Neural cell (in vitro differentiated cells): ENCODE measurements around the gene SCP2. TPM values are rescaled to one million over a fixed set of nuclear protein-coding genes. Genes with fewer than 3 reads are reported as not detected.

Source experiments
- H2AFZ ChIP-seq: fragments of 200-600, 300-800 bp; sonication (generic), shearing (Covaris generic); 2 replicates; pipeline ENCODE4 v1.6.0; 2014; ENCODE audit warnings: low read depth, mild to moderate bottlenecking, antibody characterized with exemption, low read length, moderate library complexity
- H3F3A ChIP-seq: fragments of 200-600 bp; shearing (Covaris generic); 2 replicates; pipeline ENCODE4 v1.6.1; 2016; ENCODE audit warnings: mild to moderate bottlenecking, moderate library complexity, mixed read lengths, antibody characterized with exemption, low read length; ENCODE audit not compliant: insufficient read depth, poor library complexity, severe bottlenecking
- H3K27ac ChIP-seq: fragments of 200-600, 300-800 bp; sonication (generic), shearing (Covaris generic); 2 replicates; pipeline ENCODE4 v1.5.1; 2014; ENCODE audit warnings: mild to moderate bottlenecking, low read length, moderate library complexity
- H3K27me3 ChIP-seq: fragments of 300-800, 200-600 bp; sonication (generic), shearing (Covaris generic); 2 replicates; pipeline ENCODE4 v1.6.0; 2014; ENCODE audit warnings: mild to moderate bottlenecking, low read depth, low read length, moderate library complexity; ENCODE audit not compliant: insufficient read depth
- H3K36me3 ChIP-seq: fragments of 300-800, 200-600 bp; sonication (generic), shearing (Covaris generic); 2 replicates; pipeline ENCODE4 v1.5.1; 2014; ENCODE audit warnings: mild to moderate bottlenecking, antibody characterized with exemption, low read length, moderate library complexity; ENCODE audit not compliant: insufficient read depth
- H3K4me2 ChIP-seq: fragments of 300-800, 200-600 bp; sonication (generic), shearing (Covaris generic); 2 replicates; pipeline ENCODE4 v1.6.0; 2014; ENCODE audit warnings: mild to moderate bottlenecking, low read length
- H3K4me3 ChIP-seq: fragments of 300-800, 200-600 bp; sonication (generic), shearing (Covaris generic); 2 replicates; pipeline ENCODE4 v1.5.1; 2014; ENCODE audit warnings: mild to moderate bottlenecking, low read length, moderate library complexity
- H3K79me2 ChIP-seq: fragments of 200-600 bp; shearing (Covaris generic); replicated peaks from 2 replicates; pipeline ENCODE4 v1.6.0; 2014; ENCODE audit warnings: mild to moderate bottlenecking, low read length, moderate library complexity; ENCODE audit not compliant: insufficient read depth
- H3K9ac ChIP-seq: fragments of 300-800, 200-600 bp; sonication (generic), shearing (Covaris generic); 2 replicates; pipeline ENCODE4 v1.6.1; 2016; ENCODE audit warnings: mild to moderate bottlenecking, low read length, mixed read lengths
- H3K9me2 ChIP-seq: fragments of 200-600 bp; shearing (Covaris generic); 2 replicates; pipeline ENCODE4 v1.6.1; 2016; ENCODE audit warnings: mild to moderate bottlenecking, low read length, mixed read lengths; ENCODE audit not compliant: insufficient read depth
- H3K9me3 ChIP-seq: fragments of 200-600, 300-800 bp; sonication (generic), shearing (Covaris generic); 2 replicates; pipeline ENCODE4 v1.6.1; 2016; ENCODE audit warnings: mild to moderate bottlenecking, mixed run types, low read length, moderate library complexity, mixed read lengths
- H4K20me1 ChIP-seq: fragments of 200-600 bp; shearing (Covaris generic); 2 replicates; pipeline ENCODE4 v1.6.1; 2016; ENCODE audit warnings: mild to moderate bottlenecking, mixed run types; ENCODE audit not compliant: insufficient read depth
- EP300 ChIP-seq: fragments of 450-650 bp; conservative IDR thresholded peaks from 2 replicates; pipeline ENCODE4 v1.6.1; 2014; ENCODE audit warnings: antibody characterized with exemption, mild to moderate bottlenecking, moderate library complexity; ENCODE audit not compliant: poor library complexity, severe bottlenecking
- EZH2 ChIP-seq: fragments of 200-600, 300-800 bp; shearing (Covaris generic), sonication (generic); IDR thresholded peaks from 2 replicates; pipeline ENCODE4 v1.6.1; 2014; ENCODE audit warnings: antibody characterized with exemption, low read length, borderline replicate concordance, mild to moderate bottlenecking; ENCODE audit not compliant: insufficient read depth, poor library complexity, severe bottlenecking
- MXI1 ChIP-seq: fragments of 450-650 bp; conservative IDR thresholded peaks from 2 replicates; pipeline ENCODE4 v1.6.1; 2014; ENCODE audit warnings: antibody characterized with exemption, mild to moderate bottlenecking; ENCODE audit not compliant: poor library complexity, severe bottlenecking
- POLR2AphosphoS5 ChIP-seq: IDR thresholded peaks from 2 replicates; pipeline ENCODE4 v1.6.1; 2012
- RAD21 ChIP-seq: fragments of 450-650 bp; conservative IDR thresholded peaks from 2 replicates; pipeline ENCODE4 v1.6.1; 2014; ENCODE audit warnings: antibody characterized with exemption, mild to moderate bottlenecking, moderate library complexity
- REST ChIP-seq: IDR thresholded peaks from 2 replicates; pipeline ENCODE4 v1.6.1; 2012; ENCODE audit warnings: borderline replicate concordance
- SMC3 ChIP-seq: fragments of 450-650 bp; conservative IDR thresholded peaks from 2 replicates; pipeline ENCODE4 v1.6.1; 2014; ENCODE audit warnings: antibody characterized with exemption, mild to moderate bottlenecking, moderate library complexity; ENCODE audit not compliant: poor library complexity
- TAF1 ChIP-seq: IDR thresholded peaks from 2 replicates; pipeline ENCODE4 v1.6.1; 2012; ENCODE audit warnings: low read depth
- polyA plus RNA-seq: library from polyadenylated mRNA; depleted of rRNA; stranded (reverse); fragments of >200 nt; gene quantifications from 2 replicates; pipeline ENCODE4 v1.2.3, GENCODE V29; 2014
- TF ChIP-seq, protein P1 (sequence below): fragments of 450-650 bp; IDR thresholded peaks from 2 replicates; pipeline ENCODE4 v1.5.1; 2014; ENCODE audit warnings: antibody characterized with exemption, mild to moderate bottlenecking, moderate library complexity; ENCODE audit not compliant: poor library complexity, severe bottlenecking

SCP2 gene
- polyA plus RNA-seq, 1 donor from 2014 or later: 182 TPM

DNA sequence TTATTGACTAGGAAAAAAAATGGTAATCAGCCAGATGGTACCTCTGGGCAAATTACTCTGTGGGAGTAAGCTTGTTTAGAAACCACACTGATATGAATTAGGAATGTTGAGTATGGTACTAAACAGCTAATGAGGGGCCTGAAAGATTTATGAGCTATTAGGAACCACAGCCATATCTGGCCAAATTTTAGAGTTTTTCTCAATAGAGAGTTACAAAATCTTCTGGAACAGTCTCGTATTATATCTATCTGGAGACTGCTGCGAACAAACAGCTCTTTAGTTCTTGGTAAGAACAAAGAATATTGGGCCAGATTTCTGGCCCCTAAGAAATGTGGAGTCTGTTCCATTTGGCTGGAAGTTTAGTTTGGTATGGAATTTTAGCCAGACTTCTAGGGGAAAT is 130.1 kb downstream of the SCP2 start:
- Histone ChIP-seq H3K9me2 (no peaks in the 10 kb centered on the region), H3K4me2 (no peak overlapping the region), H3K36me3 (peaks cover 6% of the 10 kb centered on the region), H3F3A (no peaks in the 10 kb centered on the region), H4K20me1 (no peaks in the 10 kb centered on the region), H2AFZ (no peak overlapping the region), H3K9me3 (no peaks in the 10 kb centered on the region), H3K4me3 (no peak overlapping the region), H3K79me2 (no peaks in the 10 kb centered on the region), H3K27me3 (peaks cover 31% of the 10 kb centered on the region), H3K9ac (no peak overlapping the region), H3K27ac (no peak overlapping the region)
- TF ChIP-seq SMC3 (no peak), MXI1 (no peak), EP300 (no peak), RAD21 (no peak), REST (no peak), POLR2AphosphoS5 (no peak), TAF1 (no peak), EZH2 (no peak)
- TF ChIP-seq, protein P1, sequence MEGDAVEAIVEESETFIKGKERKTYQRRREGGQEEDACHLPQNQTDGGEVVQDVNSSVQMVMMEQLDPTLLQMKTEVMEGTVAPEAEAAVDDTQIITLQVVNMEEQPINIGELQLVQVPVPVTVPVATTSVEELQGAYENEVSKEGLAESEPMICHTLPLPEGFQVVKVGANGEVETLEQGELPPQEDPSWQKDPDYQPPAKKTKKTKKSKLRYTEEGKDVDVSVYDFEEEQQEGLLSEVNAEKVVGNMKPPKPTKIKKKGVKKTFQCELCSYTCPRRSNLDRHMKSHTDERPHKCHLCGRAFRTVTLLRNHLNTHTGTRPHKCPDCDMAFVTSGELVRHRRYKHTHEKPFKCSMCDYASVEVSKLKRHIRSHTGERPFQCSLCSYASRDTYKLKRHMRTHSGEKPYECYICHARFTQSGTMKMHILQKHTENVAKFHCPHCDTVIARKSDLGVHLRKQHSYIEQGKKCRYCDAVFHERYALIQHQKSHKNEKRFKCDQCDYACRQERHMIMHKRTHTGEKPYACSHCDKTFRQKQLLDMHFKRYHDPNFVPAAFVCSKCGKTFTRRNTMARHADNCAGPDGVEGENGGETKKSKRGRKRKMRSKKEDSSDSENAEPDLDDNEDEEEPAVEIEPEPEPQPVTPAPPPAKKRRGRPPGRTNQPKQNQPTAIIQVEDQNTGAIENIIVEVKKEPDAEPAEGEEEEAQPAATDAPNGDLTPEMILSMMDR: no peak

DNA sequence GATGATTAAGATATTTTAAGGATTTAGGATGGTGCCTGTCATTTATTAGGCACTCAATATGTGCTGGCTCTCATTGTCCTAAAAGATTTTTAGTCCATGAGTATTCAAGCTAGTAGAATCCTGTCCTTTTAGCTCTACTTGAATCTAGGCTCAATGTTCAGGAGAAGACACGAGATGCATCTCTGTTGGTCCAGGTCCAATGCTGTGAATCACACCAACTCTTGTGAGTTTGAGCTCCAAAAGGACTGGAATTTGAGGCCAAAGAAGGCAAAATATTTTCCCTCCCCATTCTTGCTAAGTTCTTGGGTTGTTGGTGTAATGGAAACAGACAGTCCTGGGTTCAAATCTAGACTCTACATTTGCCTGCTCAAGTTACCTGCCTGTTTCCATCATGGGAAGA is 133.5 kb downstream of the SCP2 start:
- Histone ChIP-seq H3K79me2 (no peaks in the 10 kb centered on the region), H4K20me1 (no peaks in the 10 kb centered on the region), H3F3A (no peaks in the 10 kb centered on the region), H3K4me3 (no peak overlapping the region), H3K9me3 (no peaks in the 10 kb centered on the region), H3K27ac (no peak overlapping the region), H3K9me2 (no peaks in the 10 kb centered on the region), H3K9ac (no peak overlapping the region), H3K36me3 (no peaks in the 10 kb centered on the region), H2AFZ (no peak overlapping the region), H3K4me2 (no peak overlapping the region), H3K27me3 (peaks cover 59% of the 10 kb centered on the region)
- TF ChIP-seq TAF1 (no peak), EP300 (no peak), REST (no peak), MXI1 (no peak), RAD21 (no peak), EZH2 (no peak), POLR2AphosphoS5 (no peak), SMC3 (no peak)
- TF ChIP-seq, protein P1: no peak
